GM19099 (cell line): ENCODE data around the gene FABP3.

Experiments
- POLR2A ChIP-seq: IDR thresholded peaks from 3 replicates; pipeline ENCODE4 v1.6.1; 2011; ENCODE audit warnings: low read depth; ENCODE audit not compliant: insufficient read length; ENCODE audit errors: extremely low read depth

FABP3 gene

GRCh38 chr1:31366796-31367195 is 6.1 kb downstream of the FABP3 start:
- no peak for TF ChIP-seq POLR2A

GRCh38 chr1:31364561-31365250 is 8.2 kb downstream of the FABP3 start:
- TF ChIP-seq POLR2A, result no peak

GRCh38 chr1:31362032-31362431 is 10.8 kb downstream of the FABP3 start:
- no peak for TF ChIP-seq POLR2A

- no peak for TF ChIP-seq POLR2A
Observed at GRCh38 chr1:31361607-31362006, 11.3 kb downstream of the FABP3 start.

GRCh38 chr1:31356427-31356826 is 16.4 kb downstream of the FABP3 start:
- no peak for TF ChIP-seq POLR2A

- TF ChIP-seq POLR2A, result no peak
Observed at GRCh38 chr1:31354283-31354682, 18.6 kb downstream of the FABP3 start.

- TF ChIP-seq POLR2A, result no peak
Observed at GRCh38 chr1:31348449-31348848, 24.4 kb downstream of the FABP3 start.

GRCh38 chr1:31346785-31347184 is 26.1 kb downstream of the FABP3 start:
- no peak for TF ChIP-seq POLR2A

- no peak for TF ChIP-seq POLR2A
Observed at GRCh38 chr1:31345635-31346034, 27.2 kb downstream of the FABP3 start.

GRCh38 chr1:31344503-31344902 is 28.4 kb downstream of the FABP3 start:
- no peak for TF ChIP-seq POLR2A

- TF ChIP-seq POLR2A, result no peak
Observed at GRCh38 chr1:31336687-31337467, 36.0 kb downstream of the FABP3 start.

- no peak for TF ChIP-seq POLR2A
Observed at GRCh38 chr1:31335007-31335406, 37.9 kb downstream of the FABP3 start.

GRCh38 chr1:31327381-31327780 is 45.5 kb downstream of the FABP3 start:
- TF ChIP-seq POLR2A, result no peak

GRCh38 chr1:31326461-31326860 is 46.4 kb downstream of the FABP3 start:
- TF ChIP-seq POLR2A, result no peak

GRCh38 chr1:31324992-31325391 is 47.9 kb downstream of the FABP3 start:
- no peak for TF ChIP-seq POLR2A

GRCh38 chr1:31324093-31324492 is 48.8 kb downstream of the FABP3 start:
- TF ChIP-seq POLR2A, result no peak
